ENCODE data around the gene ATG16L1. TPM values are rescaled to one million over a fixed set of nuclear protein-coding genes. Genes with fewer than 3 reads are reported as not detected.

The ATG16L1 gene
- total RNA-seq, 1 experiment from 2014 or later: 26.4 TPM

- no TSS peak for BruUV-seq (replicated peaks)
- Mint-ChIP-seq H3K4me3 (ENCODE audit: unreplicated experiment) (no peak overlapping the region), H3K4me1 (ENCODE audit: insufficient read depth, unreplicated experiment) (no peaks in the 10 kb centered on the region), H3K36me3 (ENCODE audit: insufficient read depth, unreplicated experiment) (no peaks in the 10 kb centered on the region), H3K9me3 (ENCODE audit: unreplicated experiment) (no peaks in the 10 kb centered on the region), H3K27ac (ENCODE audit: low read depth, unreplicated experiment) (no peak overlapping the region), H3K27me3 (ENCODE audit: insufficient read depth, unreplicated experiment) (no peaks in the 10 kb centered on the region)
- CTCF ChIA-PET: interaction anchor here (1.0 to 1.2 kb wide), 2 partner anchors 9 to 87 kb away, joined by 3 to 5 read pairs; no protein-coding TSS in a partner anchor
- intact Hi-C loops (cut with micrococcal nuclease): no loop called here
- no peak for TF ChIP-seq CTCF (IDR thresholded peaks at IDR 0.05; ENCODE audit: unreplicated experiment)
- DNase-seq (ENCODE audit: unreplicated experiment): no peak
- POLR2A ChIA-PET: no interaction called here
Observed at GRCh38 chr2:233342301-233342700, 90.8 kb downstream of the ATG16L1 start.

- BruUV-seq (replicated peaks): no TSS peak
- ChIA-PET POLR2A (no interaction called here), CTCF (no interaction called here)
- H3K36me3 Mint-ChIP-seq (ENCODE audit: insufficient read depth, unreplicated experiment): no peaks in the 10 kb centered on the region
- H3K9me3 Mint-ChIP-seq (ENCODE audit: unreplicated experiment): no peaks in the 10 kb centered on the region
- H3K27ac Mint-ChIP-seq (ENCODE audit: low read depth, unreplicated experiment): no peak overlapping the region
- H3K27me3 Mint-ChIP-seq (ENCODE audit: insufficient read depth, unreplicated experiment): no peaks in the 10 kb centered on the region
- intact Hi-C loops (cut with micrococcal nuclease): no loop called here
- no peak for TF ChIP-seq CTCF (IDR thresholded peaks at IDR 0.05; ENCODE audit: unreplicated experiment)
- no peak overlapping the region for H3K4me3 Mint-ChIP-seq (ENCODE audit: unreplicated experiment)
- DNase-seq (ENCODE audit: unreplicated experiment): no peak
- H3K4me1 Mint-ChIP-seq (ENCODE audit: insufficient read depth, unreplicated experiment): no peaks in the 10 kb centered on the region
Observed at GRCh38 chr2:233343171-233343705, 91.8 kb downstream of the ATG16L1 start.

Other genes with a start within 250 kb of the ATG16L1 start
- 2.7 and 7.4 TPM in 2 replicates for gene NGEF, start 238.4 kb upstream of the ATG16L1 start, total RNA-seq (2022)
- not detected in 2 replicates for gene NEU2, start 219.0 kb upstream of the ATG16L1 start, total RNA-seq (2022)
- gene INPP5D, start 191.3 kb upstream of the ATG16L1 start, total RNA-seq (2022): 46.1 and 64.9 TPM in 2 replicates
- gene SAG, start 56.1 kb downstream of the ATG16L1 start, total RNA-seq (2022): not detected in 2 replicates
- 55.7 and 59.1 TPM in 2 replicates for gene DGKD, start 102.8 kb downstream of the ATG16L1 start, total RNA-seq (2022)

Data from MCF 10A (cell line).